Endothelial cell of coronary artery (primary cell): ENCODE results near the gene ZFYVE21. TPM values are rescaled to one million over a fixed set of nuclear protein-coding genes. Genes with fewer than 3 reads are reported as not detected.

Source experiments
- total RNA-seq: library from RNA; depleted of rRNA; stranded (reverse); fragments of >200 nt; gene quantifications from 2 replicates; pipeline ENCODE4 v1.2.3, GENCODE V29; 2014

The ZFYVE21 gene
- 44.7 and 65.7 TPM in 2 replicates for total RNA-seq

GRCh38 chr14:103715052-103716000 lies at the start of gene ZFYVE21, which contains the start of gene XRCC3:
Gene ZFYVE21, plus strand, starts transcription at chr14:103715810. Its CDS starts 32 bp downstream, at chr14:103715842.
Gene XRCC3, minus strand, starts transcription at chr14:103715451. Its CDS starts 4,364 bp downstream, at chr14:103711087.

Other genes with a start within 250 kb of the ZFYVE21 start
- 3.5 and 8.6 TPM in 2 replicates for gene CKB, start 193.0 kb upstream of the ZFYVE21 start, total RNA-seq
- gene TRMT61A, start 186.6 kb upstream of the ZFYVE21 start, total RNA-seq, result 7.1 and 7.2 TPM in 2 replicates
- 29.2 and 33.2 TPM in 2 replicates for gene BAG5, start 153.2 kb upstream of the ZFYVE21 start, total RNA-seq
- gene COA8, start 152.8 kb upstream of the ZFYVE21 start, total RNA-seq, result 26.2 and 29.2 TPM in 2 replicates
- gene KLC1, start 86.6 kb upstream of the ZFYVE21 start, total RNA-seq, result 180 and 262 TPM in 2 replicates
- gene XRCC3, start 359 bp upstream of the ZFYVE21 start, total RNA-seq, result 11.3 and 12.1 TPM in 2 replicates
- 7.6 and 12.1 TPM in 2 replicates for gene PPP1R13B, start 131.8 kb downstream of the ZFYVE21 start, total RNA-seq
- 1.0 and 1.3 TPM in 2 replicates for gene TDRD9, start 212.6 kb downstream of the ZFYVE21 start, total RNA-seq
- not detected in 2 replicates for gene RD3L, start 226.7 kb downstream of the ZFYVE21 start, total RNA-seq